Measurements from ENCODE around the gene XPNPEP3.

Gene XPNPEP3

DNA sequence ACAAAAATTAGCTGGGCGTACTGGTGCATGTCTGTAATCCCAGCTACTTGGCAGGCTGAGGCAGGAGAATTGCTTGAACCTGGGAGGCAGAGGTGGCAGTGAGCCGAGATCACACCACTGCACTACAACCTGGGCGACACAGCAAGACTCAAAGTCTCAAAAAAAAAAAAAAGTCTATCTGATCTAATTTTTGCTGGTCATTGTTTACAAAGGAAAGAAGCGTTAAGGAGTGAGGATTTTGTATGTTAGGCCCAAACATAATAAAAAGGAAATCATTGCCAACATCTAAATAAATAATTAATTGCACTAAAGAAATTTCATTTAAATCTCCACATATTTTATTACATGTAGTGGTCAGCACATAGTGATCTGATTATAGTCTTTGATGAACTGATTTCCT is 97.2 kb downstream of the XPNPEP3 start (continued):
- TF ChIP-seq, protein P1, sequence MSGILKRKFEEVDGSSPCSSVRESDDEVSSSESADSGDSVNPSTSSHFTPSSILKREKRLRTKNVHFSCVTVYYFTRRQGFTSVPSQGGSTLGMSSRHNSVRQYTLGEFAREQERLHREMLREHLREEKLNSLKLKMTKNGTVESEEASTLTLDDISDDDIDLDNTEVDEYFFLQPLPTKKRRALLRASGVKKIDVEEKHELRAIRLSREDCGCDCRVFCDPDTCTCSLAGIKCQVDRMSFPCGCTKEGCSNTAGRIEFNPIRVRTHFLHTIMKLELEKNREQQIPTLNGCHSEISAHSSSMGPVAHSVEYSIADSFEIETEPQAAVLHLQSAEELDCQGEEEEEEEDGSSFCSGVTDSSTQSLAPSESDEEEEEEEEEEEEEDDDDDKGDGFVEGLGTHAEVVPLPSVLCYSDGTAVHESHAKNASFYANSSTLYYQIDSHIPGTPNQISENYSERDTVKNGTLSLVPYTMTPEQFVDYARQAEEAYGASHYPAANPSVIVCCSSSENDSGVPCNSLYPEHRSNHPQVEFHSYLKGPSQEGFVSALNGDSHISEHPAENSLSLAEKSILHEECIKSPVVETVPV (CRISPR knock-in tag; IDR thresholded peaks at IDR 0.05): no peak
- no peak for TF ChIP-seq ZC3H10 (CRISPR knock-in tag; IDR thresholded peaks at IDR 0.05)
- TF ChIP-seq, protein P2, sequence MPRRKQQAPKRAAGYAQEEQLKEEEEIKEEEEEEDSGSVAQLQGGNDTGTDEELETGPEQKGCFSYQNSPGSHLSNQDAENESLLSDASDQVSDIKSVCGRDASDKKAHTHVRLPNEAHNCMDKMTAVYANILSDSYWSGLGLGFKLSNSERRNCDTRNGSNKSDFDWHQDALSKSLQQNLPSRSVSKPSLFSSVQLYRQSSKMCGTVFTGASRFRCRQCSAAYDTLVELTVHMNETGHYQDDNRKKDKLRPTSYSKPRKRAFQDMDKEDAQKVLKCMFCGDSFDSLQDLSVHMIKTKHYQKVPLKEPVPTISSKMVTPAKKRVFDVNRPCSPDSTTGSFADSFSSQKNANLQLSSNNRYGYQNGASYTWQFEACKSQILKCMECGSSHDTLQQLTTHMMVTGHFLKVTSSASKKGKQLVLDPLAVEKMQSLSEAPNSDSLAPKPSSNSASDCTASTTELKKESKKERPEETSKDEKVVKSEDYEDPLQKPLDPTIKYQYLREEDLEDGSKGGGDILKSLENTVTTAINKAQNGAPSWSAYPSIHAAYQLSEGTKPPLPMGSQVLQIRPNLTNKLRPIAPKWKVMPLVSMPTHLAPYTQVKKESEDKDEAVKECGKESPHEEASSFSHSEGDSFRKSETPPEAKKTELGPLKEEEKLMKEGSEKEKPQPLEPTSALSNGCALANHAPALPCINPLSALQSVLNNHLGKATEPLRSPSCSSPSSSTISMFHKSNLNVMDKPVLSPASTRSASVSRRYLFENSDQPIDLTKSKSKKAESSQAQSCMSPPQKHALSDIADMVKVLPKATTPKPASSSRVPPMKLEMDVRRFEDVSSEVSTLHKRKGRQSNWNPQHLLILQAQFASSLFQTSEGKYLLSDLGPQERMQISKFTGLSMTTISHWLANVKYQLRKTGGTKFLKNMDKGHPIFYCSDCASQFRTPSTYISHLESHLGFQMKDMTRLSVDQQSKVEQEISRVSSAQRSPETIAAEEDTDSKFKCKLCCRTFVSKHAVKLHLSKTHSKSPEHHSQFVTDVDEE (CRISPR knock-in tag; IDR thresholded peaks at IDR 0.05): no peak

DNA sequence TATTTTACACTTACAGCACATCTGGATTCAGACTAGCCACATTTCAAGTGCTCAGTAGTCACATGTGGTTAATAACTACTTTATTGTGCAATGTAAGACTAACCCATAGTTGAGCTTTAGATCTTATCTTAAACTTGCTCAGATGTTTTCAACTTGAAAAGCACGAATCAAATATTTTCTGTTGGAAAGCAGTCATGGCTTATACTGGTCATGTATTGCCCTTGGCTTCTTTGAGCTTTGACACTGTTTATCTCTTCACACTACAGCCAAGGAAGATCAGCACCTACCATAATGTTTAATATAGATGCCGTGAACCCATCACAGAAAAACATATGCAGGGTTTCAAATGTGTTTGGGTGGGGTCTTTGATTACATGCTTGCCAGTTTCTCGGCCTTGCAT is 98.6 kb downstream of the XPNPEP3 start:
- TF ChIP-seq OSR1 (CRISPR knock-in tag; IDR thresholded peaks at IDR 0.05): no peak
- TF ChIP-seq, protein P3, sequence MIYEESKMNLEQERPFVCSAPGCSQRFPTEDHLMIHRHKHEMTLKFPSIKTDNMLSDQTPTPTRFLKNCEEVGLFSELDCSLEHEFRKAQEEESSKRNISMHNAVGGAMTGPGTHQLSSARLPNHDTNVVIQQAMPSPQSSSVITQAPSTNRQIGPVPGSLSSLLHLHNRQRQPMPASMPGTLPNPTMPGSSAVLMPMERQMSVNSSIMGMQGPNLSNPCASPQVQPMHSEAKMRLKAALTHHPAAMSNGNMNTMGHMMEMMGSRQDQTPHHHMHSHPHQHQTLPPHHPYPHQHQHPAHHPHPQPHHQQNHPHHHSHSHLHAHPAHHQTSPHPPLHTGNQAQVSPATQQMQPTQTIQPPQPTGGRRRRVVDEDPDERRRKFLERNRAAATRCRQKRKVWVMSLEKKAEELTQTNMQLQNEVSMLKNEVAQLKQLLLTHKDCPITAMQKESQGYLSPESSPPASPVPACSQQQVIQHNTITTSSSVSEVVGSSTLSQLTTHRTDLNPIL (CRISPR knock-in tag; IDR thresholded peaks at IDR 0.05; ENCODE audit: low read depth): no peak
- TF ChIP-seq ZFP3 (CRISPR knock-in tag; IDR thresholded peaks at IDR 0.05): no peak
- no peak for TF ChIP-seq BACH2 (CRISPR knock-in tag; IDR thresholded peaks at IDR 0.05; ENCODE audit: borderline replicate concordance)
- ATAC-seq: no peak

DNA sequence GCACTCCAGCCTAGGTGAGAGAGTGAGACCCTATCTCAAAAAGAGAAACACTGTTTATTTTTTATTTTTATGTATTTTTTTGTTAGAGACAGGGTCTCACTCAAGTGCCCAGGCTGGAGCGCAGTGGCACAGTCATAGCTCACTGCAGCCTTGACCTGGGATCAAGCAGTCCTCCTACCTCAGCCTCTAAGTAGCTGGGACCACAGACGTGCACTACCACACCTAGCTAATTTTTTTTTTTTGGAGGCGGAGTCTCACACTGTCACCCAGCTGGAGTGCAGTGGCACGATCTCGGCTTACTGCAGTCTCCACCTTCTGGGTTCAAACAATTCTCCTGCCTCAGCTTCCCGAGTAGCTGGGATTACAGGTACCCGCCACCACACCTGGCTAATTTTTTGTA is 100.7 kb downstream of the XPNPEP3 start:
- ATAC-seq: no peak
- no peak for TF ChIP-seq GLIS3 (CRISPR knock-in tag; IDR thresholded peaks at IDR 0.05)
- no peak for TF ChIP-seq ZFP30 (CRISPR knock-in tag; IDR thresholded peaks at IDR 0.05)
- TF ChIP-seq RARB (CRISPR knock-in tag; IDR thresholded peaks at IDR 0.05): no peak
- no peak for TF ChIP-seq ESRRG (CRISPR knock-in tag; IDR thresholded peaks at IDR 0.05)
- TF ChIP-seq TOX (CRISPR knock-in tag; IDR thresholded peaks at IDR 0.05; ENCODE audit: borderline replicate concordance): no peak
- TF ChIP-seq, protein P3 (CRISPR knock-in tag; IDR thresholded peaks at IDR 0.05; ENCODE audit: low read depth): no peak
- no peak for TF ChIP-seq ZNF565 (CRISPR knock-in tag; conservative IDR thresholded peaks at IDR 0.05; ENCODE audit: low read depth)
- no peak for TF ChIP-seq TCF4 (CRISPR knock-in tag; IDR thresholded peaks at IDR 0.05; ENCODE audit: borderline replicate concordance)
- TF ChIP-seq, protein P1 (CRISPR knock-in tag; IDR thresholded peaks at IDR 0.05): no peak
- TF ChIP-seq, protein P2 (CRISPR knock-in tag; IDR thresholded peaks at IDR 0.05): no peak

DNA sequence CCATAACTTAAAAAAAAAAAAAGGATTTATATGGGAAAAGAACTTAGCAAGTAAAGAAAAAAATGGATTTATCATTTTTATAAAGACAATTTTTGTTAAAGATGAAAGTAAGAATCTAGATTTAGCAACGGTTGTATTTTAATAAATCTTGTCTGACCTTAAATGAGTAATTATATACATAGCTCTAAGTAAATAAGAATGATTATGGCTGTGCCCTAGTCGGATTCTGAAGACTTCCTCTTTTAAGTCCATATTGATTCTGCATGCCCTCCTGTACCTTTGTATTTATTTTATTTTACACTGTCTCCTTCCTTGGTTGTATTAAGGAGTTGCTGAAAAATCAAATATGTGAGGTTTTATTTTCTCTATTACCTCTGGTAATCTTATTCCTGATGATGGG is 101.4 kb downstream of the XPNPEP3 start:
- ATAC-seq: no peak
- TF ChIP-seq ESRRG (CRISPR knock-in tag; IDR thresholded peaks at IDR 0.05) (no peak), ARNTL (CRISPR knock-in tag; IDR thresholded peaks at IDR 0.05; ENCODE audit: borderline replicate concordance, low read depth) (no peak), GLIS3 (CRISPR knock-in tag; IDR thresholded peaks at IDR 0.05) (no peak), OSR1 (CRISPR knock-in tag; IDR thresholded peaks at IDR 0.05) (no peak), ISL1 (CRISPR knock-in tag; IDR thresholded peaks at IDR 0.05) (no peak), CSDC2 (CRISPR knock-in tag; IDR thresholded peaks at IDR 0.05) (no peak), ZFP3 (CRISPR knock-in tag; IDR thresholded peaks at IDR 0.05) (no peak), PPARA (CRISPR knock-in tag; IDR thresholded peaks at IDR 0.05; ENCODE audit: borderline replicate concordance) (no peak), RARB (CRISPR knock-in tag; IDR thresholded peaks at IDR 0.05) (no peak), ZNF8 (CRISPR knock-in tag; IDR thresholded peaks at IDR 0.05) (no peak)
- TF ChIP-seq, protein P3 (CRISPR knock-in tag; IDR thresholded peaks at IDR 0.05; ENCODE audit: low read depth): no peak
- TF ChIP-seq, protein P2 (CRISPR knock-in tag; IDR thresholded peaks at IDR 0.05): no peak
